Skin epidermis (tissue), 12 donors: ENCODE measurements around the gene GHSR.
"Not testable (repeated sequence)": the region's sequence is repeated elsewhere in the genome, so short reads cannot be mapped to it uniquely, and the experiment has no call there.

Source experiments
- H3K27ac ChIP-seq, 21 experiments: fragments of 200-600 bp; sonication (generic) in 11 of 21; one replicate each; pipeline ENCODE4 v1.5.0; 2020; ENCODE audit warnings: mild to moderate bottlenecking in 3 of 21, inconsistent platforms in 2 of 21, moderate library complexity in 2 of 21
- H3K4me3 ChIP-seq, 7 experiments: fragments of 200-600 bp; sonication (generic) in 2 of 7; one replicate each; pipeline ENCODE4 v1.5.0; 2020; ENCODE audit warnings: inconsistent platforms in 2 of 7, mild to moderate bottlenecking in 2 of 7, moderate library complexity in 1 of 7

GHSR gene, protein sequence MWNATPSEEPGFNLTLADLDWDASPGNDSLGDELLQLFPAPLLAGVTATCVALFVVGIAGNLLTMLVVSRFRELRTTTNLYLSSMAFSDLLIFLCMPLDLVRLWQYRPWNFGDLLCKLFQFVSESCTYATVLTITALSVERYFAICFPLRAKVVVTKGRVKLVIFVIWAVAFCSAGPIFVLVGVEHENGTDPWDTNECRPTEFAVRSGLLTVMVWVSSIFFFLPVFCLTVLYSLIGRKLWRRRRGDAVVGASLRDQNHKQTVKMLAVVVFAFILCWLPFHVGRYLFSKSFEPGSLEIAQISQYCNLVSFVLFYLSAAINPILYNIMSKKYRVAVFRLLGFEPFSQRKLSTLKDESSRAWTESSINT

DNA sequence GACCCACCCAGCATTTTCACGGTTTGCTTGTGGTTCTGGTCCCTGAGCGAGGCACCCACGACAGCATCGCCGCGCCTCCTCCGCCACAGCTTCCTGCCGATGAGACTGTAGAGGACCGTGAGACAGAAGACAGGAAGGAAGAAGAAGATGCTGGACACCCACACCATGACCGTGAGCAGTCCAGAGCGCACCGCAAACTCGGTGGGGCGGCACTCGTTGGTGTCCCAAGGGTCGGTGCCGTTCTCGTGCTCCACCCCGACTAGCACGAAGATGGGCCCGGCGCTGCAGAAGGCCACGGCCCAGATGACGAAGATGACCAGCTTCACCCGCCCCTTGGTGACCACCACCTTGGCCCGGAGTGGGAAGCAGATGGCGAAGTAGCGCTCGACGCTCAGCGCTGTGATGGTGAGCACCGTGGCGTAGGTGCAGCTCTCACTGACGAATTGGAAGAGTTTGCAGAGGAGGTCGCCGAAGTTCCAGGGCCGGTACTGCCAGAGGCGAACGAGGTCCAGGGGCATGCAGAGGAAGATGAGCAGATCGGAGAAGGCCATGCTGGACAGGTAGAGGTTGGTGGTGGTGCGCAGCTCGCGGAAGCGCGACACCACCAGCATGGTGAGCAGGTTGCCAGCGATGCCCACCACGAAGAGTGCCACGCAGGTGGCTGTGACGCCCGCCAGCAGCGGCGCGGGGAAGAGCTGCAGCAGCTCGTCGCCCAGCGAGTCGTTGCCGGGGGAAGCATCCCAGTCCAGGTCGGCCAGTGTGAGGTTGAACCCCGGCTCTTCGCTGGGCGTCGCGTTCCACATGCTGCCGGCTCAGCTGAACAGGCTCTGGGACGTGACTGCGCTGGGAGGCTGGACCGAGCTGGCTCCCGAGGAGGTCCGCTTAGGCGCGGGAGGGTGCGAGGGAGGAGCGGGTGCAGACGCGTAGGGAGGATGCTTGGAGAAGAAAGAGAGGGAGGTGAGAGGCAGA is at the start of gene GHSR:
TSS of gene GHSR (minus strand) at position 846 of the 969 bp plus-strand sequence. CDS start at position 803, 43 bp downstream.
- Histone ChIP-seq H3K27ac (no peak within 1 kb of the TSS), H3K4me3 (no peak within 1 kb of the TSS)

- not testable (repeated sequence) for H3K4me3 ChIP-seq
- H3K27ac ChIP-seq: peak overlapping the region in 5 of 21 experiments; percentile 17 to 59 (median 50)
Observed at GRCh38 chr3:172490198-172490669, 42.0 kb upstream of the GHSR start.

GRCh38 chr3:172478116-172478515 is 29.9 kb upstream of the GHSR start:
- Histone ChIP-seq H3K4me3 (no peak overlapping the region), H3K27ac (no peak overlapping the region)

GRCh38 chr3:172476347-172476746 is 28.1 kb upstream of the GHSR start:
- H3K4me3 ChIP-seq: peak overlapping the region in 4 of 7 experiments; percentile 28 to 36 (median 33)
- peak overlapping the region in 3 of 21 experiments; percentile 7 to 40 (median 21) for H3K27ac ChIP-seq

DNA sequence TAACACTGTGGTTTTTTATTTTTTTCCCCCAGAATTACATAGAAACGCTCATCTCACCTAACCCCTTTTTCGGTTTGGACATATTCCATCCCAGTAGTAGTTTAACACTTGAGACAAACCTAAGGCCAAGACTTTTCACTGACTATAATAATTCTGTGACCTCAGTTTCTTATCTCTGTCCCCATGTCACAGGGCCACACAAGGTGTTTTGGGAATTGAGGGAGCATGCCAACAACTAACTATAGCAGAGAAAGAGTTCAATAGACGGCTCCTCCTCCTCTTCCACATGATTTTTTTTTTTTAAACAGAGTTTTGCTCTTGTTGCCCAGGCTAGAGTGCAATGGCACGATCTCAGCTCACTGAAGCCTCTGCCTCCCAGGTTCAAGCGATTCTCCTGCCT is 27.4 kb upstream of the GHSR start:
- Histone ChIP-seq H3K4me3 (no peak overlapping the region), H3K27ac (no peak overlapping the region)

GRCh38 chr3:172471903-172472302 is 23.6 kb upstream of the GHSR start:
- H3K4me3 ChIP-seq: no peak overlapping the region
- H3K27ac ChIP-seq: no peak overlapping the region

DNA sequence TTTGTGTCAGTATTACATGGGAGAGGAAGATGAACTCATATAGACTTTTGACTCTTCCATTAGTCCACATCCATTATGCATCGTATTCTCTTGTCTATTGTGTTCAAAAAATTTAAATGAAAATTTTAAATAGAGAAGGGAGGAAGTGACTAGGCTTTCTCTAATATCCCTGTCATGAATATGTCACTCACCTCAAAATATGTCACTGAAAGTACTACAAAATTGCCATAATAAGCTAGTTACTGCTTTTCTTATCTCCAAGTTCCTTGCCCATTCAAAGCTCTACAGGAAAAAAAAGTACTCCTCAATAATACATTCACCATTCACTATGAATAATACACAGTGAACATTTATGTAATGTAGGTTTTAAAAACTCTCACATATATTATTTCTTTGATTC is 22.3 kb upstream of the GHSR start:
- no peak overlapping the region for H3K27ac ChIP-seq

DNA sequence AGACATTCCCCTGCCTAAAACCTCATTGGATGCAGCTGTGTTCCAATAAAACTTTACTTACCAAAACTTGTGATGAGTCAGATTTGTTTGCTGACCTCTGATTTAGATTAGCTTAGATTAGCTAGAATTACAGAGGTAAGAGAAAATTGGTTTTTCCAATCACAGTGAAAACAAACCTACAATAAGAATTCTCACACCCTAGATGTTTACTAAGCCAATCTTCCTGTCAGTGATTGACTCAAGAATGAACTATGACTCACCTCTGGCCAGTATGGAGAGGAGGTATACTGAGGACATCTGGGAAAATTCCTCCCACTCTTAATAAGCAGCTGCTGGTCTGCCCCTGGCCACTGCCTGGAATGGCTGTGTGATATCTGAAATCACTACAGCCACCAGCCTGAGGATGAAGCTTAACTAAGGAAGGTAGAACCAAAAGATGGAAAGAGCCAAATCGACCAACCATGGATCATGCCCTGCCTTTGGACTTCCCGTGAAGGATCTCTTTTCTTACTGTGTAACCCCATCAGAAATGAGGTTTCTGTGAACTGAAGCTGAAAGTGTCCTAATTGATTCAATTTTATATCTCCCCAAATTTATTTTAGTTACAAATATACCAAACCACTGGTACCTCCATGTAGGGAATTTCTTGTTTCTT is 19.0 kb upstream of the GHSR start:
- no peak overlapping the region for H3K4me3 ChIP-seq
- peak overlapping the region in 1 of 21 experiments; percentile 4 for H3K27ac ChIP-seq

More for the DNA sequence above, 22.3 kb upstream of the GHSR start:
- no peak overlapping the region for H3K4me3 ChIP-seq

- Histone ChIP-seq H3K27ac (peak overlapping the region in 1 of 21 experiments; percentile 4), H3K4me3 (no peak overlapping the region)
Observed at GRCh38 chr3:172466553-172467130, 18.4 kb upstream of the GHSR start.

- Histone ChIP-seq H3K4me3 (no peak overlapping the region), H3K27ac (no peak overlapping the region)
Observed at GRCh38 chr3:172465281-172465680, 17.0 kb upstream of the GHSR start.

DNA sequence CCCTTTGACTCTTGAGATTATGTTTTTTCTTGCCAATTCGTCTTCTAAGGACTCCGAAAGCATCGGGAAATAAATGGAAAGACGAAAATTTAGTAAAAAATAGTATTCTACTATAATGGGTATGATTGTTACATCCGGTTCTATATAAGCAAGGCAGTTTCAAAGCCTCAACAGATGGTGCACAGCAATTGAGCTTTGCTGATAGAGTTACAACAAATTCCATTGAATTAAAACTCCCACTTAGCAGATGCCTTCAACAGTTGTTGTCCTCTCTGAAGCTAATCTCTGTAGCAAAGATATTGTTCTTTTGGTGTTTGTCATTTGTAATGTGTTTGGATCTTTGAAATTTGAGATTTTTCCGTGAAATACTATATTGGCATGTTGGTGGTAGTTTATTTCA is 16.1 kb upstream of the GHSR start:
- Histone ChIP-seq H3K27ac (no peak overlapping the region), H3K4me3 (no peak overlapping the region)

GRCh38 chr3:172461530-172462138 is 13.4 kb upstream of the GHSR start:
- no peak overlapping the region for H3K4me3 ChIP-seq
- no peak overlapping the region for H3K27ac ChIP-seq

GRCh38 chr3:172456404-172456803 is 8.1 kb upstream of the GHSR start:
- no peak overlapping the region for H3K27ac ChIP-seq
- H3K4me3 ChIP-seq: no peak overlapping the region

GRCh38 chr3:172454180-172454579 is 5.9 kb upstream of the GHSR start:
- no peak overlapping the region for H3K4me3 ChIP-seq
- no peak overlapping the region for H3K27ac ChIP-seq

- Histone ChIP-seq H3K4me3 (no peak overlapping the region), H3K27ac (no peak overlapping the region)
Observed at GRCh38 chr3:172449466-172450149, 1.4 kb upstream of the GHSR start.

DNA sequence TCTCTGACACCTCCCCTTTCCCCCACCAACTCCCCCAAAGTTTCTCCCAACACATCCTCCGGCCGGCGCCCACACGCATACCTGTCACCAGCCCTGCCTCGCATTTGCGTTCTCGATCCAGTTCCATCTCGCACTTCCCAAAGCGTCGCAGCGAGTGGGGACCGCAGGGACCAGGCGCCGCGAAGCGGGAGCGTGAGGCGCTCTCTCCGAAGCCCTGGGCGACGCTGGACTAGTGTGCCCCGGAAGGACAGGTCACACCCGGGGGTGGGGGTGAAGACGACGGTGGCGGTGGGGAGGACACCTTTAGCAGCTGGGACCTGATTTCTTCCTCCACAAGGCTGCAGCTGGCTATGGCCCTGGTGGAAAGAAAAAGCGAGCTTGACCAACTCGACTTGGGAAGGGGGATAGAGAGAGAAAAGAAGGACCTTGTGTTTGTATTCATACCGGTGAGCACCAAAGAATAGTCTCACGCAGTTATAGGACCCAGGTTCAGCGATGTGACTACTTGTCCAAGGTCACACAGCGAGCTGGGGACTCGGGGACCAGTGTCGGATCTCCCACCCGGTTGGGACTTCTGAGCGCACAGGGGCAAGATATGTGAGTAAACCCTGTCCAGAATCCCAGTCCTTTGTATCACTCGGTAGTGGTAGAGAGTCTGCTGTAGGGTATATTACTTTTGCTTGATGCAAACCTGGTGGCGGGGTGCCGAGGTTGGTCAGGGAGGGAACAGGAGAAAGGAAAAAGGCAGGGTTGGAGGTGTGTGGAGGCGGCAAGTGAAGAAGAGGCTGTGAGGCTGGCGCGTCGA is 607 bp upstream of the GHSR start:
- H3K4me3 ChIP-seq: no peak overlapping the region
- H3K27ac ChIP-seq: no peak overlapping the region

- no peak overlapping the region for H3K27ac ChIP-seq
- H3K4me3 ChIP-seq: no peak overlapping the region
Observed at GRCh38 chr3:172446198-172446597, 2.1 kb downstream of the GHSR start.

DNA sequence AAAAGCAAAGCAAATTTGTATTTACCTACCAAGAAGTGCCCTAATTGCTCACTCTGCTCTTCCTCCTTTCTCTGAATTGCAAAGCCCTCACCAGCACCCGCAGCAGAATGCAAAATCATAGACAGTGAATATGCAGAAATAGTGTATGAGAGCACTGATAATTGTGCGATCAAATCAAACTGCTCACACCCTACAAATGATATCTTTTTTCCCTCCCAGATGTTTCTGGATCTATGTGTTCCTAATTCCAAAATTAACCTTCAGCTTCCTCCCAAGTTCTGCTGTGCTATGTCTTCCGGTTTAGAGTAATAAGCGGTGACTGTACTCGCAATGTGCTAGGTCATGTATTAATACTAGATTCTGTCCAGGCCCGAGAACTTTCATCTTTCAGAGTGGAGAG is 3.4 kb downstream of the GHSR start:
- no peak overlapping the region for H3K27ac ChIP-seq
- no peak overlapping the region for H3K4me3 ChIP-seq
